ENCODE measurements around the gene BATF. TPM values are rescaled to one million over a fixed set of nuclear protein-coding genes. Genes with fewer than 3 reads are reported as not detected.
A peak's percentile ranks its signal among the peaks of the same experiment; 100 is the strongest.

The BATF gene
- polyA plus RNA-seq, 1 of the 3 experiments (the other 2 are of a cell fraction), result not detected

- peak; percentile 74; the same call in 1 of the 2 replicates for TF ChIP-seq REST (IDR thresholded peaks at IDR 0.05; ENCODE audit: low read depth, low read length)
- TF ChIP-seq NFIC (IDR thresholded peaks at IDR 0.05; ENCODE audit: borderline replicate concordance), result no peak
- H3K4me1 ChIP-seq (ENCODE audit: control insufficient read depth in 1 of 2, insufficient read depth in 2 of 2, low read depth in 1 of 2, low read length in 1 of 2), result no peaks in the 10 kb centered on the region
- no peak overlapping the region for H3K27ac ChIP-seq (ENCODE audit: low read depth in 2 of 2, low read length in 1 of 2)
- CTCF ChIA-PET, result interaction anchor here (0.8 to 3.3 kb wide), 8 partner anchors 8 to 193 kb away, joined by 3 to 24 read pairs (median 5); no protein-coding TSS in a partner anchor
- no peak overlapping the region for H3K9ac ChIP-seq
- no peaks in the 10 kb centered on the region for H3K79me2 ChIP-seq (ENCODE audit: insufficient read depth)
- POLR2A ChIA-PET, result no interaction called here
- H3K4me3 ChIP-seq (ENCODE audit: low read depth in 2 of 2, low read length in 1 of 2), result no peak overlapping the region
- no peaks in the 10 kb centered on the region for H3K9me2 ChIP-seq
- H3F3A ChIP-seq (replicated peaks; ENCODE audit: insufficient read depth), result peaks cover 3% of the 10 kb centered on the region
- H3K9me3 ChIP-seq, result no peaks in the 10 kb centered on the region
- H4K20me1 ChIP-seq (ENCODE audit: insufficient read depth), result no peaks in the 10 kb centered on the region
- no peak overlapping the region for H3K4me2 ChIP-seq
- no peak for DNase-seq
- no peaks in the 10 kb centered on the region for H3K27me3 ChIP-seq (ENCODE audit: insufficient read depth)
- H2AFZ ChIP-seq (ENCODE audit: low read depth), result no peak overlapping the region
- H3K36me3 ChIP-seq (replicated peaks in 1 of 2; ENCODE audit: control insufficient read depth in 1 of 2, insufficient read depth in 2 of 2, low read length in 1 of 2), result no peaks in the 10 kb centered on the region
- 67% methylated on average over 4 of the region's 4 CpGs for WGBS (ENCODE audit: low lambda C conversion rate)
These were observed 25.5 kb upstream of the BATF start for GRCh38 chr14:75496755-75497154.

DNA sequence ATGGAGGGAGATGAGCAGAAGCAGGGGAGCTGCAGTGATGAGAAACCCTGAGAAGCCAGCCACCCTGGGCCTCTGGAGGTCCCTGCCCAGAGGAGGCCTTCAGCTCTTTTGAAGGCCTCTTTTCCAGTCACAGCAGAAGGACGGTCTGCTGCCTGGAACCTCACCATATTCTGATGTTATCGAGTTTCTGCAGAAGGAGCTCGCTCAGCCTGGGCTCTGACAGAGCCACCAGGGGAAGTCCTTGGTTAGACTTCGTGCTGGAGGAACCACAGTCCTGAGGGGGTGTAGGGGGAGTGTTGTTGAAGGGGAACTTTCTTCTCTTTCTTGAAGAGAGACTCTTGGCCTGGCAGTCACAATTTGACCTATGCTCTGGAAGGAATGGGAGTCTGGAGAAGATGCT lies 25.1 kb upstream of the BATF start:
- no peaks in the 10 kb centered on the region for H4K20me1 ChIP-seq (ENCODE audit: insufficient read depth)

More for the DNA sequence above, 25.1 kb upstream of the BATF start:
- H3K4me1 ChIP-seq (ENCODE audit: control insufficient read depth in 1 of 2, insufficient read depth in 2 of 2, low read depth in 1 of 2, low read length in 1 of 2), result no peaks in the 10 kb centered on the region
- WGBS (ENCODE audit: low lambda C conversion rate), result 47% methylated on average over 4 of the region's 4 CpGs
- no peaks in the 10 kb centered on the region for H3K9me3 ChIP-seq
- no peak overlapping the region for H3K27ac ChIP-seq (ENCODE audit: low read depth in 2 of 2, low read length in 1 of 2)
- H3K79me2 ChIP-seq (ENCODE audit: insufficient read depth), result no peaks in the 10 kb centered on the region
- H3K4me2 ChIP-seq, result no peak overlapping the region
- no peaks in the 10 kb centered on the region for H3K36me3 ChIP-seq (replicated peaks in 1 of 2; ENCODE audit: control insufficient read depth in 1 of 2, insufficient read depth in 2 of 2, low read length in 1 of 2)
- CTCF ChIA-PET, result interaction anchor here (0.8 to 3.3 kb wide), 8 partner anchors 8 to 195 kb away, joined by 3 to 24 read pairs (median 5); no protein-coding TSS in a partner anchor
- peaks cover 3% of the 10 kb centered on the region for H3F3A ChIP-seq (replicated peaks; ENCODE audit: insufficient read depth)
- POLR2A ChIA-PET, result no interaction called here
- H3K4me3 ChIP-seq (ENCODE audit: low read depth in 2 of 2, low read length in 1 of 2), result no peak overlapping the region
- TF ChIP-seq, protein P1, sequence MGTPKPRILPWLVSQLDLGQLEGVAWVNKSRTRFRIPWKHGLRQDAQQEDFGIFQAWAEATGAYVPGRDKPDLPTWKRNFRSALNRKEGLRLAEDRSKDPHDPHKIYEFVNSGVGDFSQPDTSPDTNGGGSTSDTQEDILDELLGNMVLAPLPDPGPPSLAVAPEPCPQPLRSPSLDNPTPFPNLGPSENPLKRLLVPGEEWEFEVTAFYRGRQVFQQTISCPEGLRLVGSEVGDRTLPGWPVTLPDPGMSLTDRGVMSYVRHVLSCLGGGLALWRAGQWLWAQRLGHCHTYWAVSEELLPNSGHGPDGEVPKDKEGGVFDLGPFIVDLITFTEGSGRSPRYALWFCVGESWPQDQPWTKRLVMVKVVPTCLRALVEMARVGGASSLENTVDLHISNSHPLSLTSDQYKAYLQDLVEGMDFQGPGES (IDR thresholded peaks at IDR 0.05; ENCODE audit: low read depth, low read length), result no peak
- TF ChIP-seq, protein P2, sequence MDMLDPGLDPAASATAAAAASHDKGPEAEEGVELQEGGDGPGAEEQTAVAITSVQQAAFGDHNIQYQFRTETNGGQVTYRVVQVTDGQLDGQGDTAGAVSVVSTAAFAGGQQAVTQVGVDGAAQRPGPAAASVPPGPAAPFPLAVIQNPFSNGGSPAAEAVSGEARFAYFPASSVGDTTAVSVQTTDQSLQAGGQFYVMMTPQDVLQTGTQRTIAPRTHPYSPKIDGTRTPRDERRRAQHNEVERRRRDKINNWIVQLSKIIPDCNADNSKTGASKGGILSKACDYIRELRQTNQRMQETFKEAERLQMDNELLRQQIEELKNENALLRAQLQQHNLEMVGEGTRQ (IDR thresholded peaks at IDR 0.05; ENCODE audit: borderline replicate concordance, low read depth, low read length), result no peak
- no peak for TF ChIP-seq CHD2 (IDR thresholded peaks at IDR 0.05; ENCODE audit: low read length, partially characterized antibody)
- no peak for TF ChIP-seq RXRA (IDR thresholded peaks at IDR 0.05; ENCODE audit: borderline replicate concordance, low read depth)
- TF ChIP-seq YY1 (IDR thresholded peaks at IDR 0.05; ENCODE audit: low read depth), result no peak
- no peak for TF ChIP-seq TCF12 (IDR thresholded peaks at IDR 0.05)
- no peak for TF ChIP-seq FOSL2 (IDR thresholded peaks at IDR 0.05; ENCODE audit: borderline replicate concordance, low read depth)
- TF ChIP-seq NFIC (IDR thresholded peaks at IDR 0.05; ENCODE audit: borderline replicate concordance), result no peak
- no peak for TF ChIP-seq SMC3 (IDR thresholded peaks at IDR 0.05; ENCODE audit: low read depth, low read length)
- H3K9ac ChIP-seq, result no peak overlapping the region
- no peaks in the 10 kb centered on the region for H3K9me2 ChIP-seq
- no peak for DNase-seq
- H3K27me3 ChIP-seq (ENCODE audit: insufficient read depth), result no peaks in the 10 kb centered on the region
- no peak overlapping the region for H2AFZ ChIP-seq (ENCODE audit: low read depth)
